GM12874 (cell line): ENCODE results near the gene COPS6.

Source experiments
- CTCF ChIP-seq: IDR thresholded peaks from 2 replicates; pipeline ENCODE4 v1.5.1; 2011; ENCODE audit warnings: low read depth, mild to moderate bottlenecking, control low read depth, low read length, moderate library complexity; ENCODE audit not compliant: insufficient read depth

Gene COPS6

GRCh38 chr7:100057006-100057405 lies 31.8 kb upstream of the COPS6 start:
- TF ChIP-seq CTCF, result no peak

GRCh38 chr7:100059251-100059739 lies 29.5 kb upstream of the COPS6 start:
- no peak for TF ChIP-seq CTCF

GRCh38 chr7:100061518-100062193 lies 27.1 kb upstream of the COPS6 start:
- TF ChIP-seq CTCF, result no peak

GRCh38 chr7:100063376-100063775 lies 25.4 kb upstream of the COPS6 start:
- no peak for TF ChIP-seq CTCF

- no peak for TF ChIP-seq CTCF
Measured at GRCh38 chr7:100064162-100064561, 24.6 kb upstream of the COPS6 start.

GRCh38 chr7:100065452-100066186 lies 23.1 kb upstream of the COPS6 start:
- TF ChIP-seq CTCF, result no peak

GRCh38 chr7:100066953-100067352 lies 21.8 kb upstream of the COPS6 start:
- no peak for TF ChIP-seq CTCF
